Activated T-helper 1 cell treated with anti-CD3 and anti-CD28 coated beads, Interleukin-12 subunit alpha, Interleukin-12 subunit beta, Interleukin-2, Interleukin-4 antibody, amounts not matched to agents 30 ng/mL and 10 ng/mL and 1 ng/mL, durations not matched to agents 14 hours and 24 hours and 36 hours (primary cell): ENCODE measurements around the gene SPEG. TPM values are rescaled to one million over a fixed set of nuclear protein-coding genes. Genes with fewer than 3 reads are reported as not detected.

ENCODE experiments used
- DNase-seq: peaks from one replicate; pipeline ENCODE4 v3.0.0; 2021; ENCODE audit warnings: low spot score
- H3K27ac Mint-ChIP-seq: one replicate; pipeline ENCODE4 v1.8.0; 2021; ENCODE audit warnings: mild to moderate bottlenecking, mixed read lengths
- H3K27me3 Mint-ChIP-seq: one replicate; pipeline ENCODE4 v1.8.0; 2022; ENCODE audit warnings: mild to moderate bottlenecking, moderate library complexity, mixed read lengths; ENCODE audit not compliant: insufficient read depth
- H3K36me3 Mint-ChIP-seq: one replicate; pipeline ENCODE4 v1.8.0; 2021; ENCODE audit warnings: low read depth, mixed read lengths
- H3K4me1 Mint-ChIP-seq: one replicate; pipeline ENCODE4 v1.8.0; 2021; ENCODE audit warnings: low read depth, mixed read lengths
- H3K4me3 Mint-ChIP-seq: one replicate; pipeline ENCODE4 v1.8.0; 2021; ENCODE audit warnings: mild to moderate bottlenecking, moderate library complexity, mixed read lengths
- H3K9me3 Mint-ChIP-seq: one replicate; pipeline ENCODE4 v1.8.0; 2021; ENCODE audit warnings: mixed read lengths
- intact Hi-C: fragments of 100-400 bp; cut with micrococcal nuclease; formaldehyde crosslinking; loops from one replicate; pipeline ENCODE4 v1.15.1; 2024
- total RNA-seq: library from RNA; stranded (reverse); gene quantifications from 2 replicates; pipeline ENCODE4 v1.2.3, GENCODE V29; 2022

The SPEG gene
- total RNA-seq, 1 donor from 2014 or later, result 0.13 TPM

DNA sequence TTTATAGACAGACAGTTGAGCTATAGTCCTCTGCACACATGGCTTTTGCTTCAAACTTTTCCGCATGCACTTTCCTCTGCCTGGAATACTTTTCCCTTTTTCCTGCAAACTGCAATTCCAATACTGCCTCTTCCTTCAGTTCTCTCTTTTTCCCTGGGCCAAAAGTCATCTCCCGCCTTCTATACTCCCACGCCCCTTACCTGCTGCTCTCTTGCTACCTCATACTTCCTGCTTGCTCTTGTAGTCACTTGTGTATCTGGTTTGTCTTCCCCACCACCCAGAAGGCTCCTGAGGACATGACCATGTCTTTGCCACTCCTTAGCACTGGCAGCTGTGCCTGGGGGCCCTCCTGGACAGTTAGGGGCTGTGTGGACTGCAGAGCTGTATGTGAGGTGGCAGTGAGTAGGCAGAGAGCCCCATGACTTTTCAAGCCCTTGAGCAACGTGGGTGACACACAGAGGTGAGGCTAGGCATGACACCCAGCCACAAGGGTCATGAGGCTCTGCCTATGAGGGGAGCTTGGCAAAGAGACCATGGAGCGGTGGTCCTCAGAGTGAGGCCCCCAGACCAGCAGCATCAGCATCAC is 23.2 kb downstream of the SPEG start:
- peaks cover 9% of the 10 kb centered on the region for H3K27me3 Mint-ChIP-seq
- intact Hi-C loops, result no loop called here
- no peak overlapping the region for H3K27ac Mint-ChIP-seq
- no peak overlapping the region for H3K4me3 Mint-ChIP-seq
- H3K9me3 Mint-ChIP-seq, result no peaks in the 10 kb centered on the region
- H3K4me1 Mint-ChIP-seq, result no peaks in the 10 kb centered on the region
- DNase-seq, result no peak
- no peaks in the 10 kb centered on the region for H3K36me3 Mint-ChIP-seq

DNA sequence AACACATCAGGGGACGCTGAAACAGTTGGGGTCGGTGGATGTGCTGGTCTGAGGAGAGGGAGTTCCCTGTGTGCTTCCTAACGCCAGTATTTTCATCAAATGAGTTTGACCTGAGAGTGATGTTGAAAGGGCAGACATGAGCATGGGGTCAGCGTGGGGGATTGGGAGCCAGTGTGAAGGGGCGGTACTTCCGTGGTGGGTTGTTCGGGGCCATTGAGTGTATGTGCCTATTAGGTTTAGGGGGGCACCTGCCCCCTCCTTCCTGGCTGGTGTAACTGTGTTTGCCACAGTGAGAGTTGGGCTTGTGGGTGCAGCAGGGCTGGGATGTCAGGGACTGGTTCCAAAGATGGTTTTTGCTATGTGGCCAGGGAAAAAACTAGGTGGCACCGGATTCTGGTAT is 24.4 kb downstream of the SPEG start:
- Mint-ChIP-seq H3K27ac (no peak overlapping the region), H3K36me3 (no peaks in the 10 kb centered on the region), H3K27me3 (peaks cover 5% of the 10 kb centered on the region), H3K9me3 (no peaks in the 10 kb centered on the region), H3K4me1 (no peaks in the 10 kb centered on the region), H3K4me3 (no peak overlapping the region)
- DNase-seq, result no peak
- intact Hi-C loops, result loop anchor here (1.0 kb wide), 1 partner anchor 71 kb away; no protein-coding TSS in a partner anchor

DNA sequence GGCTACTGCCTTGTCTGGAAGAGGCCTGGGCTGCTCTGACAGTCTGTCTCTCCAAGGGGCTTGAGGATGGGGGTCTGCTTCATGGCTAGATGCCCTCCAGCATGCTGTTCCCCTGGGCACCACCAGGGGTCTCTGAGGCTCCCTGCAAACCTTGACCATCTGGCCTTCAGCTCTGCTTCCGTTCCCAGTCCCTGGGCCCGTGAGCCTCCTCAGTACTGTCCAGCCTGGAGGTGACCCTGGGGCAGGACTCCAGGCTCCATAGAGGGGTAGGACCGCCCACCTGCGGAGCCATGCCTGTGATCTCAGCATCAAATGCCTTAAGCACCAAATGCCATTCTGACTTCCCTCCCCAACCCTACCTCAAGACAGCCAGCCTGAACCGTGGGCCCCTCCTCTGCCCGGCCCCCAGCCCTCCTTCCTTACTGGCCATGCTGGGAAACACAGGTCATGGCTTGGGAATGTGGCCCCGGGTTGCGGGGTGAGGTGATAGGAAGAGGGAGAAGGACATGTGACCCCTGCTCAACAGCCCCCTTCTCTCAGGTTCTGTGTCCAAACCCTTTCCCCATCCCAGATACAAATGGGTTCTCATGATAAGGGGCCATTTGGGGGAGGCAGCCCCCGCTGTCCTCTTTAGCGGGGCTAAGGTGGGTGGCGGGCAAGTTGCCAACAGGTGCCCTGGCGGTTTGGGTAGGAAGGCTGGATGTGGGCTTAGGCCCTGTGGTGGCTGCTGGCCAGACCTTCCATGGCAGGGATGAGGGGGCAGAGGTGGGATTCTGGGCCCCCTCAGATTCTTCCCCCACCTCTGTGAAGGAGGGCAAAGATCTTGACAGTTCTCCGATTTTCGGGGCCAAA is 25.0 kb downstream of the SPEG start:
- Mint-ChIP-seq H3K4me1 (no peaks in the 10 kb centered on the region), H3K27me3 (peaks cover 4% of the 10 kb centered on the region), H3K36me3 (no peaks in the 10 kb centered on the region), H3K4me3 (no peak overlapping the region), H3K9me3 (no peaks in the 10 kb centered on the region), H3K27ac (no peak overlapping the region)
- intact Hi-C loops, result loop anchor here (1.0 kb wide), 1 partner anchor 71 kb away; no protein-coding TSS in a partner anchor
- no peak for DNase-seq

DNA sequence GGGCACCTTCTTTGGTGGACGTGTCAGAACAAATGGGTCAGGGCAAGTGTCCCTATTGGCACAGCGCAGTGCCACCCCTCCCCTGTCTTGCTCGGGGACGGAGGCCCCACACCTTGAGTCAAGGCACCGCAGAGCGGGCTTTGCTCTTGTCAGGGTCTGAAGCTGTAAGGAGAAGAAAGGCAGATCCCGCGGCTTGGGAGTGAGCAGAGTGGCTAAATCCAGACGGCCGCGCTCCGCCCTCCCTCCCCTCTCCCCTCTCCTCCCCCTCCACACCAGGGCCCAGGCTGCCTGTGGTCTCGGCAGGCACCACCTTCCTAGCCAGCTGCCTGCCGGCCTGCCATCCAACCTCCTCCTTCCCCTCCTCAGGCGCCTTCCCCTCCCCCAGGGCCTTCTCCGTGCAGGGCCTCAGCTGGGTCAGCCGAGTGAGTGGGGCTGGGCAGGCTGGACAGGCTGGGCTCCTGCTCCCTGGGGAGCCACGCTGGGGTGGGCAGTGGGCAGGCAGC is 25.8 kb downstream of the SPEG start:
- Mint-ChIP-seq H3K27ac (no peak overlapping the region), H3K36me3 (no peaks in the 10 kb centered on the region)
- no peak for DNase-seq

DNA sequence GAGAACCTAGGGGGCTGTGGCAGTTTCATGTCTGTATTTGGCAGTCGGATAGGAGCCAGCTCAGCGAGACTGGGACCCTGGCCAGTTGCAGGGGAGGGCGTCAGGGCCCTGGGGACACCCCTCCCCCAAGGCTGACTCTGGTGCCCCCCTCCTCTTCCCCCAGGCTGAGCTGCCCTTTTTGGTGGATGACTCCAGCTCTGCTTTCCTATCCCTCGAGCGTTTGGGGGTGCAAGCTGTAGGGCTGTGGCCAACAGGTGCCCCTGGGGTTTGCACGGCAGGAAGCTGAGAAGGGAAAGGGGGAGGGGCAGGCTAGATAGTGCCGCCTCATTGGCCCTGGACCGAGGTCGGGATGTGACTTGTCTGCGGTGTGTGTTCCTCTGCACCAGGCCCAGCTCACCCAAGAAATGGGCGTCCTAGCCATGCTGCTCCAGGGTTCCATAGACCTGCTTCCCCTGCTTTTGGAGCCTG is 26.4 kb downstream of the SPEG start:
- intact Hi-C loops, result no loop called here
- no peak overlapping the region for H3K27ac Mint-ChIP-seq
- no peaks in the 10 kb centered on the region for H3K4me1 Mint-ChIP-seq
- H3K4me3 Mint-ChIP-seq, result no peak overlapping the region
- no peaks in the 10 kb centered on the region for H3K36me3 Mint-ChIP-seq
- no peaks in the 10 kb centered on the region for H3K9me3 Mint-ChIP-seq
- no peak for DNase-seq
- H3K27me3 Mint-ChIP-seq, result peaks cover 3% of the 10 kb centered on the region

More for the DNA sequence above, 25.8 kb downstream of the SPEG start:
- H3K9me3 Mint-ChIP-seq, result no peaks in the 10 kb centered on the region
- intact Hi-C loops, result no loop called here
- peaks cover 3% of the 10 kb centered on the region for H3K27me3 Mint-ChIP-seq
- no peak overlapping the region for H3K4me3 Mint-ChIP-seq
- no peaks in the 10 kb centered on the region for H3K4me1 Mint-ChIP-seq

DNA sequence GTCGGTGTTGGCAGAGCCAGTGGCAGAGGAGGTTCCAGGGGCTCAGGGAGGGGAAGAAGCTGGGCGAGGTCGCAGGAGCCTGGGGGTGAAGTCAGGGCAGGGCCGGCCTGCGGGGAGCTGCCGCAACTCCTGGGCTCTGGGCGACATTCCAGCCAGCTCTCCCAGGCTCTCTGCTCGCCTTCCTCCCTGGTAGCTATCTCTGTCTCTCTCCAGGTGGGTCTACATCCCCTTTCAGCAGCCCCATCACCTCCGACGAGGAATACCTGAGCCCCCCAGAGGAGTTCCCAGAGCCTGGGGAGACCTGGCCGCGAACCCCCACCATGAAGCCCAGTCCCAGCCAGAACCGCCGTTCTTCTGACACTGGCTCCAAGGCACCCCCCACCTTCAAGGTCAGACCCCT is 27.0 kb downstream of the SPEG start:
- Mint-ChIP-seq H3K4me3 (no peak overlapping the region), H3K4me1 (no peaks in the 10 kb centered on the region), H3K36me3 (no peaks in the 10 kb centered on the region), H3K27me3 (no peaks in the 10 kb centered on the region), H3K27ac (no peak overlapping the region), H3K9me3 (no peaks in the 10 kb centered on the region)
- DNase-seq, result no peak
- intact Hi-C loops, result no loop called here

DNA sequence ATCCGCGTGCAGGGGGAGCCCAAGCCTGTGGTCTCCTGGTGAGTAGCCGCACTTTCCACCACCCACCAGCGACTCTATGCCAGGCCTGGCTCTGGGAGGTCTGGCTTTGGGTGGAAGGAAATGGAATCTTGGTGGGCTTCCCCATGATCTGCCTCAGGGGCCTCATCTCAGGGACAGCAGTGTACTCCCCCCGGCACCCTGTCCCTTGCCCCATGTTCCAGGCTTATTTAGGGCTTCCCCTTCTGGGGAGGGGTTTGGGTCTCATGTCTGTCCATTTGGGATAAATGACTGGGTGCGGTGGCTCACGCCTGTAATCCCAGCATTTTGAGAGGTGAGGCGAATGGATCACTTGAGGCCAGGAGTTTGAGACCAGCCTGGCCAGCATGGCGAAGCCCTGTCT is 27.7 kb downstream of the SPEG start:
- H3K9me3 Mint-ChIP-seq, result no peaks in the 10 kb centered on the region
- H3K4me1 Mint-ChIP-seq, result no peaks in the 10 kb centered on the region
- DNase-seq, result no peak
- no peaks in the 10 kb centered on the region for H3K36me3 Mint-ChIP-seq
- no peak overlapping the region for H3K27ac Mint-ChIP-seq
- no peak overlapping the region for H3K4me3 Mint-ChIP-seq
- intact Hi-C loops, result no loop called here
- H3K27me3 Mint-ChIP-seq, result no peaks in the 10 kb centered on the region

DNA sequence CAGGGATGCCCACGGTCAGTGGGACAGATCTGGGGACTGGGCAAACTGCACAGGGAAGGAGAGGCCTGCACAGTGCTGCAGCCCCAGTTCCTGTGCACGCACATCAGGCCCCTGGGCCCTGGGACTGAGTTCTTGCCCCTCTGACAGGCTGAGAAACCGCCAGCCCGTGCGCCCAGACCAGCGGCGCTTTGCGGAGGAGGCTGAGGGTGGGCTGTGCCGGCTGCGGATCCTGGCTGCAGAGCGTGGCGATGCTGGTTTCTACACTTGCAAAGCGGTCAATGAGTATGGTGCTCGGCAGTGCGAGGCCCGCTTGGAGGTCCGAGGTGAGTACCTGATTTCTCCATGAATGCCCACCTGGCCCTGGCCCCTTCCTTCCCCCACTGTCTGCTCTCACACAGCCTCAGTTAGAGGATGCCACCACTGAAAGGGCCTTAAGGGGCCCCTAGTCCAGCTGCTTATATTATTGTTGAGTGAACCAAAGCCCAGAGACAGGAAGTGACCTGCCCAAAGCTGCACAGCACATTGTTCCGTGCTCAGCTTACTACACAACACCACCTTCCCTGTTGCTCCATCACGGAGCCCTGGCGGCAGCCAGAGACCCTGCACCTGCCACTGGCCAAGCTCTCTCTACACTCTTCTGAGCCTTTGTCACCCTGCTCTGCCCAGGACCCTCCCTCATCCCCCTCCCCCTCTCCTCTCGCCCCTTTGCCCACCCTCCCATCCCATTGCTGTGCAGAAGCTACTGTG is 29.8 kb downstream of the SPEG start:
- no peaks in the 10 kb centered on the region for H3K27me3 Mint-ChIP-seq
- no peaks in the 10 kb centered on the region for H3K9me3 Mint-ChIP-seq
- H3K4me1 Mint-ChIP-seq, result no peaks in the 10 kb centered on the region
- DNase-seq, result no peak
- H3K4me3 Mint-ChIP-seq, result no peak overlapping the region
- no peak overlapping the region for H3K27ac Mint-ChIP-seq
- no peaks in the 10 kb centered on the region for H3K36me3 Mint-ChIP-seq
- intact Hi-C loops, result no loop called here

DNA sequence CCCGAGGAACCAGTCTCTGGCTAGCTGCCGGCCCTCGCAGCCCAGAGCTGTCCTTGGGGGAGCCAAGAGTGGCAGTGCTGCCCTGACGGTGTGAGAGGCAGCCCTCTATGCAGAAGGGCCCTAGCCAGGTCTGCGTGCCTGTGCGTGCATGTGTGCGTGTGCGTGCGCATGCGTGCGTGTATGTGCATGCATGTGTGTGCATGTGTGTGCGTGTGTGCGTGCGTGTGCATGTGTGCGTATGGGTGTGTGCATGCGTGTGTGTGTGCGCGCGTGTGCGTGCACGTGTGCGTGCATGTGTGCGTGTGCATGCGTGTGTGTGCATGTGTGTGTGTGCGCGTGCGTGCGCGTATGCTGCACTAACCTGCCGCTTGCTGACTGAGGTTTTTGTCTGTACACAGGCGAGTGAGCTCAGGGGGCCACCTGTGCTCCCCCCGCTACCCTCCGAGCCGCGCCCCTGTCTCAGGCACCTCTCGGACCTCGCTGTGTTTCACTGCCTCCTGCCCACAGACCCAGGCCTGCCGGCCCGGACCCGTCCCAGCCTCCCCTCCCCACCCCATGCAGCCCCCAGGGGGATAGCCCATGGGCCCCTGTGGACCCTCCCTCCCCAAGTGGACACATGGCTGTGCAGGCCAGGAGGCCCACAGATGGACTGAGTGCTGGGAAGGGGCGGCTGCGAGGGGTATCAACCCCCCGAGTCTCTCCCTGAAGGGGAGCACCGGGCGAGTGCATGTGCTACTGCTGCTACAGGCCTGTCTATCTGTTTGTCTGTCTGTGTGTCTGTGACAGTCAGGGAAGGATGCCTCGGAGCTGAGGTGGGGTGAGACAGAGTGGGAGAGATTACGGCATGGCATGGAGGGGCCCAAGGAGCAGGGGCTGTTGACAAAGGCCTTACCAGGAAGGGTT is 31.3 kb downstream of the SPEG start:
- no peaks in the 10 kb centered on the region for H3K9me3 Mint-ChIP-seq
- no peaks in the 10 kb centered on the region for H3K4me1 Mint-ChIP-seq
- H3K27me3 Mint-ChIP-seq, result no peaks in the 10 kb centered on the region
- no peak overlapping the region for H3K27ac Mint-ChIP-seq
- H3K4me3 Mint-ChIP-seq, result no peak overlapping the region
- intact Hi-C loops, result no loop called here
- H3K36me3 Mint-ChIP-seq, result no peaks in the 10 kb centered on the region
- no peak for DNase-seq

DNA sequence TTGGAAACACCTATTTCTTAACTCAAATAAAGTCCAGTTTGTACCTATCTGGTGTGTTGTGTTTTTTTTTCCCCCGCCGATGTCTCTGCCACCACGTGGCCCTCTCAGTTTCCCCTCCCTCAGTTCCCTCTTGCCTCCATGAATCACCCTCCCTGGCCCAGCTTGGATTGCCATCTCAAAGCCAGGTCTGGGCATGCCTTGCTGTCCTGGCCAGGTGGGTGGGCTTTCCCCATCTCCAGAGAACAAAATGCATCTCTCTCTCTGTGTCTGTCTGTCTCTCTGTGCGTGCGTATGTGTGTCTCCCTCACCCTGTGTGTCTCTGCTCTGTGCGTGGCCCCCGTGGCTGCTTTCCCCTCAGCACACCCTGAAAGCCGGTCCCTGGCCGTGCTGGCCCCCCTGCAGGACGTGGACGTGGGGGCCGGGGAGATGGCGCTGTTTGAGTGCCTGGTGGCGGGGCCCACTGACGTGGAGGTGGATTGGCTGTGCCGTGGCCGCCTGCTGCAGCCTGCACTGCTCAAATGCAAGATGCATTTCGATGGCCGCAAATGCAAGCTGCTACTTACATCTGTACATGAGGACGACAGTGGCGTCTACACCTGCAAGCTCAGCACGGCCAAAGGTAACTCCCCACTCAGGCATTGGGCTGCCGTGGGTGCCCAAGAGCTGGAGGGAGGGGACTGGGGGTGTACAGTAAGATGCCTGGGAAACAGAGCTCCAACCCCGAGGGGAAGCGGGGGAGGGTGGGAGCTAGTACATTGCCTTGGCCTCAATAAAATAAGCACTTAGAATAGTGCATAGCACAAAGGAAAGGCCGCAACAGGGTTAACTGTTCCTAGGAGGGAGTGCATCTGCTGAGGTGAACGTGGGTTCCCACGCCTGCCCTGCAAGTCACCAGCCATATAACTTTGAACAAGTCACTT is 32.4 kb downstream of the SPEG start:
- intact Hi-C loops, result no loop called here
- H3K4me1 Mint-ChIP-seq, result no peaks in the 10 kb centered on the region
- no peaks in the 10 kb centered on the region for H3K27me3 Mint-ChIP-seq
- no peak overlapping the region for H3K27ac Mint-ChIP-seq
- H3K9me3 Mint-ChIP-seq, result no peaks in the 10 kb centered on the region
- no peaks in the 10 kb centered on the region for H3K36me3 Mint-ChIP-seq
- DNase-seq, result no peak
- no peak overlapping the region for H3K4me3 Mint-ChIP-seq

DNA sequence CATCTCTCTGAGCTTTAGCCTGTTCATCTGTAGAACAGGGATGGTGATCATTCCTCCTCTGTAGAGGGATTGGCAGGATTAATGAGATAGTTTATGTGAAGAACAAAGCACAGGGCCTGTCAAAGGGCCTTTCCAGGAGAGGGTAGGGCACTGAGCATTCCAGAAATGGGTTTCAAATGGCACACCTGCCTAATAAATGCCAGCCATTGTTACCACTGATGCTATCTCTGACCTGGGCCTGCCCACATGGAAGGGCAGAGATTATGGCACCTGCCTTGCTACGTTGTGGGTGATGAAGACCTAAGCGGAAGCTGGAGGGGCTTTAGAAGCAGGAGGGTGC is 33.1 kb downstream of the SPEG start:
- no peak for DNase-seq
- Mint-ChIP-seq H3K36me3 (no peaks in the 10 kb centered on the region), H3K27ac (no peak overlapping the region), H3K4me1 (no peaks in the 10 kb centered on the region), H3K9me3 (no peaks in the 10 kb centered on the region), H3K4me3 (no peak overlapping the region), H3K27me3 (no peaks in the 10 kb centered on the region)
- intact Hi-C loops, result no loop called here
